GM18520 (cell line): ENCODE data around the gene OR4C3.
"Not testable (repeated sequence)": the region's sequence is repeated elsewhere in the genome, so short reads cannot be mapped to it uniquely, and the experiment has no call there.

ENCODE experiments used
- ATAC-seq: cut with Tn5 transposase; IDR thresholded peaks from one replicate; pipeline ENCODE4 v1.9.1; 2021; ENCODE audit not compliant: unreplicated experiment

The OR4C3 gene

GRCh38 chr11:48324620-48325019 is at the start of gene OR4C3:
Gene OR4C3 (plus strand): TSS chr11:48324920. CDS start chr11:48325022, 102 bp downstream.
- ATAC-seq: not testable (repeated sequence)

- ATAC-seq: no peak
Measured at GRCh38 chr11:48305923-48306322, 18.8 kb upstream of the OR4C3 start, which contains the start of gene OR4S1. Gene OR4S1 (plus strand): TSS chr11:48306223. CDS start chr11:48306223, 0 bp downstream.

DNA sequence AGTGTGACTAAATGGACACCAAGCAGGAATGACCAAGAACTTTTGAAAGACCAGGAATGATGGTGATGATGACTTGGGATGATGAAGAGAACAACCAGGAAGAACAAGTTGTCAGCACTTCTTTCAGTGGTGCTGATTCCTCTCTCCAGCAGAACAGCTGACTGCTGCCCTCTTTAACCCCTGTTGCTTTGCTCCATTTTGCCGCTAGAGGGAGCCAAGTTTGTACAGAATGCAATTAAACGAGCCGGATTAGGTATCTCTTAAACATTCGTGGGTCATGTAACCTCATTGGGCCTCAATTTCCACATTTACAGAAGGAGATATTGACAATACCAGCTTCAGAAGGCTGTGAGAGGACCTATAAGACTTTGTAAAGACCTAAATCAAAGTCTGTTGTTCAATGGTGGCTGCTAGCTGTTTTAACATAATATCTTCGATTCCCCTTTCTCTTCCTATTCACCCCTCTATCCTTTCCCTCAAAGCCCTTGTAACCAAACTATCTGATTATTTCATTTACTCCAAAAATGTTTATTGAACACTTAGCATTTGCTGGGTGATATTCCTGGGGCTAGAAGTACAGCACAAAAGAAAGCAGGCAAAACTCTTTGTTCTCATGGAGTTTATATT is 16.8 kb upstream of the OR4C3 start:
- ATAC-seq: peak; percentile 80

DNA sequence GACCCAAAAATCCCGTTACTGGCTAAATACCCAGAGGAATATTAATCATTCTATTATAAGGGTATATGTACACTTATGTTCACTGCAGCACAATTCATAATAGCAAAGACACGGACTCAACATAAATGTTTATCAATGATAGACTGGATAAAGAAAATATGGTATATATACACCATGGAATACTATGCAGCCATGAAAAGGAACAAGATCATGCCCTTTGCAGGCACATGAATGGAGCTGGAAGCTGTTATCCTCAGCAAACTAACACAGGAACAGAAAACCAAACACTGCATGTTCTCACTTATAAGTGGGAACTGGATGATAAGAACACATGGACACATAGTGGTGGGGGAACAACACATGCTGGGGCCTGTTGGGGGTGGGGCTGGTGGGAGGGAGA is 11.1 kb upstream of the OR4C3 start:
- not testable (repeated sequence) for ATAC-seq

- not testable (repeated sequence) for ATAC-seq
Measured at GRCh38 chr11:48319813-48320212, 4.9 kb upstream of the OR4C3 start.

GRCh38 chr11:48341466-48341865 is 16.7 kb downstream of the OR4C3 start:
- ATAC-seq: no peak

DNA sequence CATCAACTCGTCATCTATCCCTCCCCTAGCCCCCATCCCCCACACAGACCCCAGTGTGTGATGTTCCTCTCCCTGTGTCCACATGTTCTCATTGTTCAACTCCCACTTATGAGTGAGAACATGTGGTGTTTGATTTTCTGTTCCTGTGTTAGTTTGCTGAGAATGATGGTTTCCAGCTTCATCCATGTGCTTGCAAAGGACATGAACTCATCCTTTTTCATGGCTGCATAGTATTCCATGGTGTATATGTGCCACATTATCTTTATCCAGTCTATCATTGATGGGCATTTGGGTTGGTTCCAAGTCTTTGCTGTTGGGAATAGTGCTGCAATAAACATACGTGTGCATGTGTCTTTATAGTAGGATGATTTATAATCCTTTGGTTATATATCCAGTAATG is 17.8 kb downstream of the OR4C3 start:
- not testable (repeated sequence) for ATAC-seq

DNA sequence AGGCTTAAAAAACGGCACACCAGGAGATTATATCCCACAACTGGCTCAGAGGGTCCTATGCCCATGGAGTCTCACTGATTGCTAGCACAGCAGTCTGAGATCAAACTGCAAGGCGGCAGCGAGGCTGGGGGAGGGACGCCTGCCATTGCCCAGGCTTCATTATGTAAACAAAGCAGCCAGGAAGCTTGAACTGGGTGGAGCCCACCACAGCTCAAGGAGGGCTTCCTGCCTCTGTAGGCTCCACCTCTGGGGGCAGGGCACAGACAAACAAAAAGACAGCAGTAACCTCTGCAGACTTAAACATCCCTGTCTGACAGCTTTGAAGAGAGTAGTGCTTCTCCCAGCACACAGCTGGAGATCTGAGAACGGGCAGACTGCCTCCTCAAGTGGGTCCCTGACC is 21.6 kb downstream of the OR4C3 start:
- ATAC-seq: not testable (repeated sequence)

GRCh38 chr11:48354013-48354412 is 29.3 kb downstream of the OR4C3 start:
- no peak for ATAC-seq

- ATAC-seq: no peak
Measured at GRCh38 chr11:48354677-48355076, 30.0 kb downstream of the OR4C3 start.

DNA sequence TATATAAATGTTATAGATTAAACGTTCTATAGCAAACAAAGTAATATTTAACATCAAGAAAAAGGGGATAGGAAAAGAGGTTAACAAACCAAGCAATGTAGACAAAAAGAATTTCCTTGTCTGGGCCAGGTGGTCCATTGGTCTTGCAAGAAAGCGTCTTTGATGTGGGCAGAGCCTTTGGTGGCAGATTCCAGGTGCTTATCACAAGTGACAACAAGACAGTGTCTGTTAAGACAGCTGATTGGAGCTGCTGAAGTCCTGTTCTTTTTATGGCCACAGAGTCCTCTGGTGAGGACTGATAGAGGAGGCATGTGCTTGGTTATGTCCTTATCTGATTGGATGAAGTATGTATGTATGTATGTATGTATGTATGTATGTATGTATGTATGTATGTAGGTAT is 36.6 kb downstream of the OR4C3 start:
- ATAC-seq: not testable (repeated sequence)

DNA sequence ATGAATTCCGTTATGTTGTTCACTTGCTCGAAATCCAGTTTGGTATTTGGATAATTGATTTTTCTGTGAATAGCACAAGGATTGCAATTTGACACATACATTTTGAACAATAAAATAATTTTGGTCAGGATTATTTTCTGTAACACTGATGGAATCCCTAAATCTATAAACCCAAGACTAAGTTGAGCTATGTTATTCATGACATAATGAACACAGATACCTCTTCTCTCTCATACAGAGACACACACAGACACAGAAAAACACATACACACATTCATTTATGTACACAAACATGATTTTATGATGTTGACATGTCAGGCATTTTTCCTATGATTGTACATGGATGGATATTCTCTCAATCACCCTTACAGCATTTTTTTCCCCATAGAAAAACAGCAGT is 41.6 kb downstream of the OR4C3 start, which contains the start of gene OR4C5:
TSS of gene OR4C5 (minus strand) at position 101 of the 400 bp plus-strand sequence. CDS start at position 101, 0 bp downstream.
- ATAC-seq: no peak
